RPMI7951 (cell line): ENCODE measurements around the gene FHAD1. TPM values are rescaled to one million over a fixed set of nuclear protein-coding genes. Genes with fewer than 3 reads are reported as not detected.
"Not testable (repeated sequence)": the region's sequence is repeated elsewhere in the genome, so short reads cannot be mapped to it uniquely, and the experiment has no call there.

Experiments
- DNase-seq: peaks from one replicate; pipeline ENCODE4 v3.0.0-alpha.2; 2012; ENCODE audit warnings: low read depth
- total RNA-seq: library from RNA; depleted of rRNA; stranded (reverse); fragments of >200 nt; shearing (Covaris generic); gene quantifications from 2 replicates; pipeline ENCODE4 v1.2.3, GENCODE V29; 2014

The FHAD1 gene
- total RNA-seq, 1 experiment from 2014 or later, result 6.8 TPM

DNA sequence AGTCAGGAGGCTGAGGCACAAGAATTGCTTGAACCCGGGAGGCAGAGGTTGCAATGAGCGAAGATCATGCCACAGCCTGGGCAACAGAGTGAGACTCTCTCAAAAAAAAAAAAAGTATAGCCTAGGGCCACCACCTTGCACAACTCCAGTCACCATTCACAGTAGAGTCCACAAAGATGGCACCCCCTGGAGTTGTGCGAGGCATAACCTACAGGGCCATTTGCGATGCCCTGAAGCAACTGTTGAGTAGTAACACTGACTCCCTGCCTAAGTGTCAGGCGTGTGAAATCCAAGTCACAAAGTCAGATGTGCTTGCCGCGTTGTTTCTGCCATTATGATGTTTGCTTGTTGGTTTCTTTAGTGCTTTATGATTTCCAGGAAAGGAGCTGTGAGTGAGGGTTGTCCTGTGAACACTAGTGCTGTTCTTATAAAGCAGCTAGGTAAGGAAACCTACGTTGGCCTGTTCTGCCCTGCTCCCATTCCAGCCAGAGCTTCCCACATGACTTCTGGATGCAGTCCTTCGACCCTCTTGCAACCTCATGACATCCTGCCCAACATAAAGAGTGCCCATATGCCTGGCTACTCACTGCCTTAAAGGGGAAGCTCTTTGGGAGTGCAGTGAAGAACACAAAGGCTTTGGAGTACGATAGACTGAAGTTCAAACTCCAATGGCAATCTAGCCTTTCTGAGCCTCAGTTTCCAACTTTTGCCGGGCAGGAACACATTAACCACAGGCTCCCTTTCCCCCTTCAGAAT, 29.8 kb downstream of the FHAD1 start:
- no peak for DNase-seq

DNA sequence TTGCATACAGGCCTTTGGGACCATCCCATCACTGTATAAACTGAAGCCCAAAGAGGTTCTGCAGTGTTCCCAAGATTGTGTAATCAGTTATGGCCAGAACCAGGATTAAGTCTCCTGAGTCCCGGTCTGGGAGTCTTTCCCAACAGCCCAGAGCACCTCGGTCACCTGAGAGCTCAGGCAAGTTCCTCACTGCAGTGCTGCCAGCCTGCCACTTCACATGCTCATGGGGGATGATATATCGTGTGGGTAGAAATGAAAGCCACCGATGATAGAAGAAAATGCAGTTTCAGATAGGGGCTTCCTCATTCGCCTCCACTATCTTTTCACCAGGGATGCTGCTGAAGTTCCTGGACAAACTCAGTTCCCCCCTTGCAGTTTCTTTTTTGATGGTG, 30.4 kb downstream of the FHAD1 start:
- DNase-seq, result no peak

DNA sequence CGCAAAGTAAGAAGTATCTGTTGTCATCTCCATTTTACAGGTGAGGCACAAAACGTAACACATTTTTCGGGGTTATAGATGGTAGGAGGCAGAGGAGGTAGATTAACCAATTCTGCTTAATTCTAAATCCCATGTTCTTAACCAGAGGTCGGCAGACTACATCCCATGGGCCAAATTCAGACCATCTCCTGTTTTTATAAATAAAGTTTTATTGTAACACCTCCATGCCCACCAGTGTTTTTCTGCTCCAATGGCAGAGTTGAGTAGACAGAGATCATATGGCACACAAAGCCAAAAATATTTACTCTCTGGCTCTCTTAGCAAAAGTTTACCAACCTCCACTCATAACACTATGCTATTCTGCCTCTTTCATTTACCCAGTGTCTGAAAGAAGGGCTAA, 30.9 kb downstream of the FHAD1 start:
- DNase-seq, result no peak

DNA sequence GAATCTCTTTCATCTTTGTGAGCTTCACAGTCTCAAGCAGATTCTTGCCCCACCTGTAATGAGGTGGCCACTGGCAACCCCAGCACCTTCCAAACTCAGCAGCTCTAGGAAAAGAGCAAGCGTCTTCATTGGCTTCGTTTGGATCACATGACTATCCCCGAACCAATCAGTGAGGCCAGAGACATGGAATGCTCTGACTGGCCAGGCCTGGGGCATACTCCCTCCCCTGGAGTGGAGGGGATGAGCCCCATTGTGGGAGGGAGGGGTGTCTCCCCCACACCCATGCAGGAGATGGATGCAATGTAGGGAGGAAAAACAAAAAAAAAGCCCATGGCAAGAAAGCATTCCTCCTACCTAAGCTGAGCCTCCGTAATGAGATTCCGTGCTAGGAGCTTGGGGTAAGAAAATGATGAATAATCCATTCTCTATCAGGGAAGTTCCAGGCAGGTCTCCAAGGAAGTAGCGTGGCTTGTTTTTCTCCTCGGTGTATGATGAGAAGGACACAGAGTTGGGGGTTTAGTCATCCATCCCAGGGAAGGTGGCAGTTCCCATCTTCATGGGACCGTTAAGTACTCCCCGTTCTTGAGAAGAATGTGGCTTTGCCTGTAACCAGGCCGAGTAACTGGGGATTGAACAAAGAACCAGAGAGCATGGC, 32.7 kb downstream of the FHAD1 start:
- DNase-seq, result peak; percentile 58

DNA sequence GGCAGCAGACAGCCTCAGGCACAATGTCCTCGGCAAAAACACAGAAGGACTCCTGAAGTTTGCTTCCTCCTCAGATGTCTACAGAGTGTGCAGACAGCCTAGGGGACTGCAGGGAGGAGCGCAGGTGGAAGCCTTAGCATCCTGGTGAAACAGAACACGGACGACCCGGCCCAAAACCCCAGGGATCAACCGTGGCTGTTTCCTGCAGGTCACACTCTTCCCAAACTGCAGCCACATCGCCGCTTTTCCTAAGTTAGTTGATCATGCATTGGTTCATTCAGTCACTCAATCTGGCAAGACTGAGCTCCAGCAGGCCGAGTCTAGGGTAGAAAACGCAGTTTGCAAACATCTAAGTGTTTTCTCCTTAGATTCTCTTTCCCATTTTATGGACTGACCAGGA, 33.4 kb downstream of the FHAD1 start:
- no peak for DNase-seq

DNA sequence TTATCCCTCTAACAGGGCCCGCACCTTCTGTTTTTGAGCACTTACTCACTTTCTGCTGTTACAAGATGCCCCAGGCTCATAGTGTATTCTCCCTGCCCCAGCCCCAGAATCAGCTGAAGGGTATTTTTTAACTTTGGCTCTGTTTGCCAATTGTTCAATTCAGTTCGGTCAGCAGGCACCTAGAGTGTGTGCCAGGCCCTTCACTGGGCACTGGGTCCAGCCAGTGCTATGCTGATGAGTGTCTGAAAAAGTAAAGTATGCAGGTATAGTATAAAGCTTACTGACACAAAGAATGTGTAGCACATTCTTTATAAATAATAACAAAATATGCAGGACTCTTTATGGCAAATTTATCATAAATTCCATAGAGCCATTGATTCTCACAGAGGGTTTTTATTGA, 35.0 kb downstream of the FHAD1 start:
- DNase-seq, result no peak

DNA sequence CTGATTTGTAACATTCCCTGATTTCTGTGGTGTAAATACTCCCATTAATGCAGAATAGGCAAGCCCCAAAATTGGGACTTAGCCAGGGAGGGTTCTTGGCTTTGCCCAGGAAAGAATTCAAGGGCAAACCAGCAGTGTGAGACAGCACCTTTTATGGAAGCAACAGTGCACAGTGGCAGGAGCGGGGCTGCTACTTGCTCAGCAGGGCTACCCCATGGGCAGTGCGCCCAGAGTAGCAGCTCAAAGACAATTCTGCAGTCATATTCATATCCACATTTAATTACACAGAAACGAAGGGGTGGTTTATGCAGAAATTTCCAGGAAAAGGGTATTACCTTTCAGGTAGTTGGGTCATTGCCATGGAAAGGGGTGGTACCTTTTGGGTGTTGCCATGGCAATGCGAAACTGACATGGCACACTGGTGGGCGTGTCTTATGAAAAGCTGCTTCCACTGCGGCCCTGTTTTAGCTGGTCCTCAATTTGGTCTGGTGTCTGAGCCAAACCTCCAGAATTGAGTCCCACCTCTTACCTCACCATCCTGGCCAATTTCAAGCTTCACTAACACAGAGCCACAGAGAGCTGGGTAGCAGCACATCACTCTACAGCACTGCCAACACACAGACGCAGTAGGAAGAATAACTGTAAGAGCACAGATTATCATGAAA, 35.9 kb downstream of the FHAD1 start:
- no peak for DNase-seq

DNA sequence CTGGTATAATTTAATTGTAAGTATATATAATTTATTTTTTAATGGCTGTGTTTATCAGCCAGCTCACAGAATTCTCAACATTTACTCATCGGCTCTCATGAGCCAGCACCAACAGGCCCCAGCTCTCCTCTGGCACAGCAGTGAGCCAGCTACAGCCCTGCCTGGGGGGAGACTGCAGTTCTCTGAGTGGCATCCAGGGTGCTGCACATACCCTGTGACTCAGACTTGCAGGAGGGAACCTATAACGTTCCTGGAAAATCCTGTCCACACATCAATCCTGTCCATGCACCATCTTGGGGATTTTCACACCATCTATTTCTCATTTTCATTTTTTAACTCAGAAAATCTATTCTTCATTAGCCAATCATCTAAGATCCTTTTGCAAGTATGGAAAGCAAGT, 36.5 kb downstream of the FHAD1 start:
- DNase-seq, result peak; percentile 76

DNA sequence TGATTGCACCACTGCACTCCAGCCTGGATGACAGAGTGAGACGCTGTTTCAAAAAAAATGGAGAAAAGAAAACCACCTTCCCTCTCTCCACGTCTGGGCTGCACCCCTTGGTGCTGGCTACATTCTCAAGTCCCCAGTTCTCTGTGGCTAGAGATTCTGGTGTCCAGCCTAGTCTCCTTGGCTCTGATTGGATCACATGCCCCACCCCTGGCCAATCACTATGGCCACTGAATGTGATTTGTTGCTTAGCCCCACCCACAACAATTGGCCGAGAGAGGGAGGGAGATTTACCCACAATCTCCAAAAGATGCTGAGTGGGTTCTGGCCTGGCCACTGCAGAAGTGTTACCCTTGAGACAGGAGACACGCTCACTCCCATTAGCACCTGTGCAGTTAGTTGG, 39.4 kb downstream of the FHAD1 start:
- DNase-seq, result no peak

DNA sequence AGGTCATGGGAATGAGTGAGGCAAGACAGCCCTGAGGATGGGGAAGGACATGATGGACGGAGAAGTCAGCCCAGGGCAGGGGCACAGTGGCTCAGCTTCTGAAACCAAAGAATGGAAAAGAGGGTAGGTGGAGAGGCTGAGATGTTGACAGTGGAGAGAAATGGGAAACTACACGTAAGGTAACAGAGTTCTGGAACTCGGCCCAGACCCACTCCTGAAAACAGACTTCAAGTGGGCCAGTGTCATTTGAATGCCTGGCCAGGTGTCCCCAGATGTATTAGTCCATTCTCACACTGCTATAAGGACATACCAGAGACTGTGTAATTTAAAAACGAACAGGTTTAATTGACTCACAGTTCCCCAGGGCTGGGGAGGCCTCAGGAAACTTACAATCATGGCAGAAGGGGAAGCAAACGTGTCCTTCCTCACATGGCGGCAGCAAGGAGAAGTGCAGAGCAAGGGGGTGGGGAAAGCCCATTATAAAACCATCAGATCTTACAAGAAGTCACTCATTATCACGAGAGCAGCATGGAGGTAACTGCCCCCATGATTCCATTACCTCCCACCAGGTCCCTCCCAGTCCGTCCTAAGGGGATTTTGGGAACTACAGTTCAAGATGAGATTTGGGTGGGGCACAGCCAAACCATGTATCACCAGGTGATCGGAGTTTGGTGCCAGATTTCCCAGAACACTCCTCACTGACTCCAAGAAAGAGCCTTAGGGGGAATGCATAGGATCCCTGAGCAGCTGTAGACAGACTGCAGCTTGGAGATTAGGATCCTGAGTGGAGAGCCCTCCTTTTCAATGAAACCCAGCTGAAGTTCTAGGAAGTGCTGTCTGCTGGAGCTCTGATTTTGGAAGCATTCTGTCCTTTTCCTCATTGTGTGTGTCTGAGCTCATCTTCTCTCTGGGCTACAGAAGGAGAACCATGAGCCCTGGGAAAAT, 40.3 kb downstream of the FHAD1 start:
- no peak for DNase-seq

DNA sequence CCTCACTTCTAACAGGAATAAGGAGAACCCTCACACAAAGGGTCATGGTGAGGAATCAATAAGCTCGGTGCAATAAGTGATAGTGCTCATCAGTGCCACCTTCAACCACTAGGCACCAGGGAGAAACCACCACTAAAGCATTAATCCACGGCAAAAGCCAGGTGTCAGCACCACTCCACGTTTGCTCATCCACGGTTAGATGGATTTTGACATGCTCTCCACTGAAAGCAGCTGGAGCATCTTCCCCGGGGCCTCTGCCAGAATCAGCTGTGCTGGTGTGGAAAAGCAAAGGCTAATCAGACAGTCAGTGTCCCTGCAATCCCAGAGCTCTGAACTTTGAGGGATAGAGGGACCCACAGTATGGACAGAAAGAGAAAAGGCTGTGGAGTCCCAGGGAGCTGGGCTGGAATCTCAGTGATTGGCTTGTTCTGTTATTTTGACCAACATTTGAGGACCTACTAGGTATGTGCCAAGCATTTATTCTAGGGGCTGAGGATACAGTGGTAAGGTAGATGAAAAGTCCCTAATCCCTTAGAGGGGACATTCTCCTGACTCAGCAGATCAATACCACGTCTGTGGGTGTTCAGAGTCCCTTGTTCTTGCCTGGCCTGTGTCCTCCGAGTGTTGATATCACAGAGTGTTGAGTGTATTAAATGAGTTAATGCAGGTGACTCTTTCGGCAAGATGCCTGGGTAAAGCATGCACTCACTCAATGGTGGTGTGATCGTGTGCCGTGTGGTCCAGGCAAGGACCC, 41.3 kb downstream of the FHAD1 start:
- DNase-seq, result no peak

DNA sequence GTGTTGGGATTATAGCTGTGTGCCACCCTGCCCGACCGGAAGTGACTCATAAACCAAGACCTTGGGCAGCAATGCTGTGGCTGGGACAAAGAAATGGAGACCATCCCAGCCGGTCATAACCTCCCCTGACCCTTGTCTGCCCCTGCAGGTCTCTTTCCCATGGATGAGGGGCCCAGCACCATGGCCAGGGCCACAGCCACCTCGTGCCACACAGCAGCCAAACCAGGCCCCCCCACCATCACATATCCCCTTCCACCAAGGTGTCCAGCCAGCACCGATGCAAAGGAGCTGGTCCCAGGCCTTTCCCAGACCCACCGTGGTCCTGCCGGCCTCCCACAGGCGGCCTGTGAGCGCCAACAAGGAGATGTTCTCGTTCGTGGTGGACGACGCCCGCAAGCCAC, 42.2 kb downstream of the FHAD1 start:
- peak; percentile 40 for DNase-seq

DNA sequence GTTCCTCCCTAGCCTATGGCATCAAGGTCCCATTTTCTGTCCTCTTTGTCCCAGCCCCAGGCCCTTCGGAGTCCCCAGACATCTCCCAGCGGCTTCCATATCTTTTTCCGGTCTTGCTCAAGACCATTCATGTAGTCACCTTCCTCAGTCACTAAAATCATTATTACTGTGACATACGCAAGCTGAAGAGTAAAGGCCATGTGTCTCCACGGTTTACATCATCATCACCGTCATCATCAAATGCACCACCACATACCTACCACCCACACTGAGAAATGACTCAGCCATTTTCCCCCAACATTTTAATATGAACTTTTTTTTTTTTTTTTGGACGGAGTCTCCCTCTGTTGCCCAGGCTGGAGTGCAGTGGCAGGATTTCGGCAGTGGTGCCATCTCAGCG, 43.4 kb downstream of the FHAD1 start:
- DNase-seq, result peak; percentile 86

DNA sequence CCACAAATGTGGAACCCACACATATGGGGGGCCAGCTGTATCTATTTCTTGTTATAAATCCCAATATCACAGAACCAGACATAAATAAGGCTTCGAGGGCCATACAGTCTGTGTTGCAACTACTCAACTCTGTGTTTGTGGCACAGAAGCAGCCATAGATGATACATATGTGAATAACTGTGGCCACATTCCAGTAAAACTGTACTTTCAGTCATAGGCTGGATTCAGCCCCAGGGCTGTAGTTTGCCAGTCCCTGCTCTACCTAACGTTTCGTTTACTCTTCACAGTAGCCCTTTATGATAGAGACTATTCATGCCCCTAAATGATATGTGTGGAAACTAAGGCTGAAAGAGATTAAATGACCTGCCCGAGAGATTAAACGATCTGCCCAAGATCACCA, 48.7 kb downstream of the FHAD1 start:
- DNase-seq, result peak; percentile 57

DNA sequence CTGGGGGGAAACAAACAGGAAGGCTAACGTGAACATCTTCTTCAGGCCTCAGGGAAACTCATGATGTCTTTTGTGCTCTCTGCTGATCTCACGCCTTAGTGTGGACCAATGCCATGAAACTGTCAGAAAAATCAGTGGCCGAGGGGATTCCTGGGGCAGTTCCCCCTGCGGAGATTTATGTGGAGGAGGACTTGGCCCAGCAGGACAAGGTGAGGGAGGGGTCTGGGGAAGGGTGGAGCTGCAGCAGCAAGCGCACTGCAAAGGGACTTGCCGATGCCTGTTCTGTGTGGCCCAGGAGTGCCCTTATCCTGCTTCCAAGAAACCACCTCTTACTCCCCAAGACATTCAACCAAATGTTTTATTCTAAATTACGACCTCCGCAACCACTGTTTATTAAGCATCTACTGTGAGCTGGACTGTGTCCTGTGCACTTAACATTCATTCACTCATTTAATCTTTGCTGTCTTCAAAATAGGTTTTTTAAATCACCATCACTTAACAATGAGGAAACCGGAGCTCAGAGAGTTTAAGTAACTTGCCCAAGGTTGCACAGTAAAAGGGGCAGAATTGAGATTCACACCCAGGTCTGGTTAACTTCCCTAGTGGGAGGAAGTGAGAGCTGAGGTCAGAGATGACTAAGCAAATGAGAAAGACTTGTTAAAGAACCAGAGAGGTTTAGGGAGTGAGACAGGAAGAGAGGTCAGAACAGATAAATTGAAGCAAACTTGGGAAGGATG, 49.7 kb downstream of the FHAD1 start:
- no peak for DNase-seq

DNA sequence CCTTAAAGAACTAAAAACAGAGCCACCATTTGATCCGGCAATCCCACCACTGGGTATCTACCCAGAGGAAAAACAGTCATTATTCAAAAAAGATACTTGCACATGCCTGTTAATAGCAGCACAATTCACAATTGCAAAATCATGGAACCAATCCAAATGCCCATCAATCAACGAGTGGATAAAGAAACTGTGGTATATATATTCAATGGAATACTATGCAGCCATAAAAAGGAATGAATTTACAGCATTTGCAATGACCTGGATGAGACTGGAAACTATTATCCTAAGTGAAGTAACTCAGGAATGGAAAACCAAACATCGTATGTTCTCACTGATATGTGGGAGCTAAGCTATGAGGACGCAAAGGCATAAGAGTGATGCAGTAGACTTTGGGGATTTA, 51.0 kb downstream of the FHAD1 start:
- DNase-seq, result not testable (repeated sequence)

DNA sequence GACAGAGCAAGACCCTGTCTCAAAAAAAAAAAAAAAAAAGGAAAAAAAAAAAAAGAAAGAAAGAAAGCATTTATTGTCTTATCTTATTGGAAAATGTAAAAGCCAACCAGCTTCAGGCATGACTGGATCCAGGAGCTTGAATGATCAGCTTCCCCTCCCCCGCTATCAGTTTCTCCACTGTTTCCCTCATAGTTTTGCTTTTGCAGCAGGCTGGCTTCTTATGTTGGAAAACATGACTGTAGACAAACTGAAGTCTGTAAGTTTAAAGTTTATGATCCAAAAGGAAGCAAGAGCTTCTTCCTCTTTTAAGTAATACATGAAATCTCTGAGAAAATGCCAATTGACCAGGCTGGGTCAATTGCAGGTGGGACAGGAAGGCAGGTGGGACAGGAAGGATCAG, 52.2 kb downstream of the FHAD1 start:
- DNase-seq, result no peak

DNA sequence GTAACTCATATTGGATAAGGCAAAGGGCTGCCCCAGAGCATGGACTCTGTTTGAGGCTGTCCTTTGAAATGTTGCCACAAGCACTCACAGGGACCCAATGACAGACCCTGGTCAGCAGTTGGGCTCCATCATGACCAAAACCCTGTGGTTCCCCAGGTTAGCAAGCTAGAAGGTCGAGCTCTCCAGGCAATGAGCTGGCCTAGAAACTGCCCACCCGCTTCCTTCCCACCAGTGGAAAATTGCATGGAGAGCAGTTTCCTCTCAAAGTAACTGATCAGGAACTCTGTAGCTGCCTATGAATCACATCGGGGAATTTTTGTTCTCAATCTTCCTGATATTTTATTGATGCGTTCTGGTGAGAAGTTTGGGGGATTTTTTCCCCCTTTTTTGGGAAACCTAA, 52.8 kb downstream of the FHAD1 start:
- DNase-seq, result no peak

DNA sequence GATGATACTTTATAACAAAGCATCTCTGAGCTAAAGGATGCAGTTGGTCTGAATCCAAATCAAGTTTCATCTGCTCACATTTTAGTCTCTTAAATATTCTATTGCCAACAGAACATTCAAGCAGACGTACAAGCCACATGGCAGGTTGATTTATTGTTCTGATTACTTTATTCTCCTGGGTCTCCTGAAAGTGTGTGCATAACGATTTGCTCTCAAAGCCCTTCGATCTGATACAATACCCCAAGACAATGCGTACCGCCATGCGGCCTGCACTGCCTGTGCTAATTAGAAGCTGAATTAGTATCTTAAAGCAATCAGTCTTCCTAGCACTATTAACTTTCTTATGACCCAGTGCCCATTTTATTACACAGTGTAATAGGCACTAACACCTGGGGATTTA, 56.9 kb downstream of the FHAD1 start:
- DNase-seq, result no peak

DNA sequence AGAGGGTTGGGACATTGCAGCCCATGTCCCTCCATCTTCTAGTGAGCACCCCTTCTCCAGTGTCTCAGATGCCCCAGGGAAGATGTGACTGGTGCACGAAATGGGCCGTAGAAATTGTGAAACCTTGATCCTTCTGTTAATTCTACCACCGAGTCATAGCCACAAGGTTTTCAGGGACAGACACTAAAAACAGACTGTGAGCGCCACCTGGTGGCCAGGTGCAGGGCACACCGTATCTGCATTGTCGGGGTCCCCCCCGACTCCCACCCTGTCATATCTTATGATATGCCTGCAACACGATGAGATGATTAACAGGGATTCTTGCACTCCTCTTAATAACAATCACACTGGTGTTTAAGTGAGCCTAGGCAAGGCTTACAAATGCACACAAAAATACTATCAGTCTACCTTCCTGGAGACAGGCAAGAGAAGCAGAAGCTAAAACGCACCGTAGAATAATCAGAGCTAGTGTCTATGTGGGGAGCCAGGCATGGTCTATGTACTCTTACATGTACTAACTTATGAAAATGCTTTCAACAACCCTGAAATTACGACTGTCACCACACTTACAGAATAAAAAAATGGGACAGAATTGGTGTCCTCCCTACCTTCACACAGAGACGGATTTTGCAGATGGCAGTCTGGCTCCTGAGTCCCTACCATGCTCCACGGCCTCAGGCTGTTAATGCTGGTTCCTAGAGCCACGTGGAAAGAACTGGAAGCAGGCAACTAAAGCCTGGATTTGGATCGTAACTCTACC, 57.9 kb downstream of the FHAD1 start:
- DNase-seq, result peak; percentile 49
